Large intestine (tissue), 3 donors: ENCODE results near the gene WNT9A. TPM values are rescaled to one million over a fixed set of nuclear protein-coding genes. Genes with fewer than 3 reads are reported as not detected.
"Not testable (repeated sequence)": the region's sequence is repeated elsewhere in the genome, so short reads cannot be mapped to it uniquely, and the experiment has no call there.

ENCODE experiments used
- DNase-seq, 2 donors: peaks; one replicate each; pipeline versions ENCODE4 v3.0.0 to v3.0.0-alpha.2; 2013
- H3K27ac ChIP-seq: one replicate; pipeline ENCODE4 v1.5.1; 2013; ENCODE audit warnings: low read length
- H3K27me3 ChIP-seq: 2 replicates; pipeline ENCODE4 v1.6.1; 2013; ENCODE audit warnings: low read length; ENCODE audit not compliant: control insufficient read depth, insufficient read depth
- H3K36me3 ChIP-seq: 2 replicates; pipeline ENCODE4 v1.6.1; 2013; ENCODE audit warnings: low read length; ENCODE audit not compliant: control insufficient read depth, insufficient read depth
- H3K4me1 ChIP-seq: one replicate; pipeline ENCODE4 v1.6.1; 2013; ENCODE audit warnings: low read length; ENCODE audit not compliant: control insufficient read depth, insufficient read depth
- H3K4me3 ChIP-seq: one replicate; pipeline ENCODE4 v1.5.1; 2013; ENCODE audit warnings: low read length
- H3K9me3 ChIP-seq: one replicate; pipeline ENCODE4 v1.6.1; 2013; ENCODE audit warnings: mild to moderate bottlenecking, low read depth, low read length, moderate library complexity; ENCODE audit not compliant: control insufficient read depth
- WGBS: methylation state at CpG from one replicate; pipeline ENCODE4 v1.1.5; 2013; ENCODE audit warnings: low lambda C conversion rate; ENCODE audit not compliant: insufficient coverage; 5-methylcytosine and 5-hydroxymethylcytosine counted together
- polyA plus RNA-seq: library from polyadenylated mRNA; unstranded; fragments of 120-200 nt; gene quantifications from one replicate; pipeline ENCODE4 v1.2.1, GENCODE V29; 2013

The WNT9A gene
- polyA plus RNA-seq, 1 donor = 5.1 TPM

- not testable (repeated sequence) for H3K27me3 ChIP-seq, H3K4me3 ChIP-seq, H3K4me1 ChIP-seq, H3K36me3 ChIP-seq, H3K27ac ChIP-seq, H3K9me3 ChIP-seq, DNase-seq
- no CpG with 5 or more reads among the region's 17 CpGs for WGBS
Measured at GRCh38 chr1:227971216-227971615, 23.5 kb upstream of the WNT9A start.

DNA sequence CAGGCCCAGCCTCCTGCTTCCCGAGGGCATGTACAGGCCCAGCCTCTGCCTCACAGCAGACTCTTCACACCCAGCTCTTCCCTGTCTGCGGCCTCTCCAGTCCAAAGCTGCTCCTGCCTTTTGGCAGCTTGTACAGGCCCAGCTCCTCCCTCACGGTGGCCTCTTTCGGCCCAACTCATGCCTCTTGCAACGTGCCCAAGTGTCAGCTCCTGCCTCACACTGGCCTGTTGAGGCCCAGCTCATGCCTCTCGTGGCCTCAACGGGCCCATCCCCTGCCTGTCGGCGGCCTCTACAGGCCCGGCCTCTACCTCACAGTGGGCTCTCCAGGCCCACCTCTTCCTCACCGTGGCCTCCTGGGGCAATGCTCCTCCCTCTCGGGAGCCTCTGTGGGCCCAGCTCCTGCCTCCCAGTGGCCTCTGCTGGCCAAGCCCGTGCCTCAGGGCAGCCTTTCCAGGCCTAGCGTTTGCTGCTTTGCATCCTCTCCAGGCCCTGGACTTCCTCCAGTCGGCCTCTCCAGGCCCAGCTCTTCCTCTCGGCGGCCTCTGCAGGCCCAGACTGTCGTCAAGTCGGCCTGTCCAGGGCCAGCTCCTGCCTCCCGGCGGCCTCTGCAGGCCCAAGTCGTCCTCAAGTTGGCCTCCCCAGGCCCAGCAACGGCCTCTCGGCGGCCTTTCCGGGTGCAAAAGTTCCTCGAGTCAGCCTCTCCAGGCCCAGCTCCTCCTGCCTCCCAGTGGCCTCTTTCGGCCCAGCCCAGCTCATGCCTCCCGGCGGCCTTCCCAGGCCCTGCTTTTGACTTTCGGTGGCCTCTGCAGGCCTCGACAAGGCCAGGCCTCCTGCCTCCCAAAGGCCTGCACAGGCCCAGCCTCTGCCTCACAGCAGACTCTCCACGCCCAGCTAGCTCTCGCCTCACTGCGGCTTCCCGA, 22.6 kb upstream of the WNT9A start:
- H3K4me1 ChIP-seq, DNase-seq, H3K9me3 ChIP-seq, H3K27me3 ChIP-seq, H3K4me3 ChIP-seq, H3K27ac ChIP-seq, H3K36me3 ChIP-seq: not testable (repeated sequence)
- WGBS = no CpG with 5 or more reads among the region's 36 CpGs

DNA sequence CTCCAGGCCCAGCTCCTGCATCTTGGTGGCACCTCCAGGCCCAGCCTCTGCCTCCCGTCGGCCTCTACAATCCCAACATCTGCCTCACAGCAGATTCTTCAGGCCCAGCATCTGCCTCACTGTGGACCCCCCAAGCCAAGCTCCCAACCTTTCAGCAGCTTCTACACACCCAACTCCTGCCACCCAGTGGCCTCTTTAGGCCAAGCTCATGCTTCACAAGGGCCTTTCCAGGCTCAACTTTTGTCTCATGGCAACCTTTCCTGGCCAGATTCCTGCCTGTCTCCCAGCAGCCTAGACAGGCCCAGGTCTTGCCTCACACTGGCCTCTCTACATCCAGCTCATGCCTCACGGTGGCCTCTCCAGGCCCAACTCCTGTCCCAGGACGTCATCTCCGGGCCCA, 20.1 kb upstream of the WNT9A start:
- not testable (repeated sequence) for H3K4me3 ChIP-seq, H3K9me3 ChIP-seq
- no CpG with 5 or more reads among the region's 5 CpGs for WGBS

GRCh38 chr1:227966733-227967132, 19.0 kb upstream of the WNT9A start:
- not testable (repeated sequence) for H3K4me1 ChIP-seq, H3K27me3 ChIP-seq, H3K27ac ChIP-seq, DNase-seq, H3K9me3 ChIP-seq, H3K4me3 ChIP-seq, H3K36me3 ChIP-seq
- WGBS = no CpG with 5 or more reads among the region's 2 CpGs

More for the DNA sequence above, 20.1 kb upstream of the WNT9A start:
- H3K27me3 ChIP-seq, H3K4me1 ChIP-seq, H3K36me3 ChIP-seq, DNase-seq, H3K27ac ChIP-seq: not testable (repeated sequence)

DNA sequence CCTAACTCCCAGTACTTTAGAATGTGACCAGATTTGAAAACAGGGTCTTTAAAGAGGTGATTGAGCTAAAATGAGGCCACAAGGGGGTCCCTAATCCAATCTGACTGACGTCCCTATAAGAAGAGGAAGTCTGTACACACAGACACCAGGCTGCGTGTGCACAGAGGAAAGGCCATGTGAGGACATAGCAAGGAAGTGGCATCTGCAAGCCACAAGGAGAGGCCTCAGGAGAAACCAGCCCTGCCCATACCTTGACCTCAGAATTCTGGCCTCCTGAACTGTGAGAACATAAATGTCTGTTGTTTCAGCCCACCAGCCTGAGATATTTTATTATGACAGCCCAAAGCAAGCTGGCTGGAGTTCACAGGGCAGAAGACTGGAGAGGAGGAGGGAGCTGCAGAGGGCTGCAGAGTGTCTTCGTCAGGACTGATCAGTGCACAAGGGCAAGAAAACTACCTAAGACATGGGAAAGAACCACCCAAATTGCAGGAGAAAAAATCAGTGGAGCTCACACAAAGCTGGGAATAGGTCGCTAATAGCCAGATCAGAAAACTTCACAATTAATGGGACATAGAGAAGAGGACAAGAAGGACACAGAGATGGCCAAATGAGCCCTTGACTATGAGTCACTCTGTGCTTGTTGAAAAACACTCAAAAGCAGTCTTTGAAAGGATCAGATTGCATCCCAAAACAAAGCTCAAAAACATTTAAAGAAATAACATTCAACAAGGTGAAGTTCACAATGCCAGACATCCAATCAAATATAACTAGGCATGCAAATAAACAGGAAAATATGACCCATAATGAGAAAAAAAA, 14.1 kb upstream of the WNT9A start:
- Histone ChIP-seq H3K36me3 (no peaks in the 10 kb centered on the region), H3K9me3 (no peaks in the 10 kb centered on the region), H3K4me1 (no peaks in the 10 kb centered on the region), H3K27ac (no peak overlapping the region), H3K4me3 (no peak overlapping the region), H3K27me3 (no peaks in the 10 kb centered on the region)
- DNase-seq = no peak
- WGBS = no CpG with 5 or more reads among the region's 4 CpGs

- Histone ChIP-seq H3K27ac (no peak overlapping the region), H3K27me3 (no peaks in the 10 kb centered on the region), H3K36me3 (no peaks in the 10 kb centered on the region), H3K9me3 (no peaks in the 10 kb centered on the region), H3K4me1 (no peaks in the 10 kb centered on the region), H3K4me3 (no peak overlapping the region)
- no peak for DNase-seq
- no CpG with 5 or more reads among the region's 10 CpGs for WGBS
Measured at GRCh38 chr1:227959325-227959860, 11.7 kb upstream of the WNT9A start.

DNA sequence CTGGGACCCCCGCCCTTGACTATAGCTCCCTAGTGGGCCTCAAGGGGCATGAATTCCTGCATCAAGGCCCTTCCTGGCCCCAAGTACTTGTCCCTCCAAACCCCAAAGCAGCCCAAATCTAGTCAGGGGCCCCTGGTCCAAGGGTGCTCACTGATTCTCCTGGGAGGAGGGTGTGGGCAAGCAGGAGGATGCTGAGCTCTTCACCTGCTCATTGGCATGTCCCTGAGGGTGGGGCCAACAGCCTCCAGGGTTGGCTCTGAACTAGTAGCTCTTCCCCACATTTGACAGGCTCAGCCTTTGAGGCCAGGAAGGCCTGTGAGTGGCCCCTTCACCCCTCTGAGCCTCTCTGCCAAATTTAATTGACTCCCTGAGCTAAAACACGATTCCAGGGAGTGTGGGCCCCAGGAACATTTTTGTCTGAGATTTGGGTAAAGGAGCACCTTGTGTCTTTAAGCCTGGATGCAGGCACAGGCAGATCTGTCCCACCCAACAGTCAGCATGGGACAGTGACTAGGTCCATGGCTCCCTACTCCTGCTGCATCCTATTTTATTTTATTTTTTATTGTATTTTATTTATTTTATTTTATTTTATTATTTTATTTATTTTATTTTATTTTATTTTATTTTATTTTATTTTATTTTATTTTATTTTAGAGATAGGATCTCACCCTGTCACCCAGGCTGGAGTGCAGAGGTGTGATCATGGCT, 11.0 kb upstream of the WNT9A start:
- H3K27me3 ChIP-seq = no peaks in the 10 kb centered on the region
- WGBS = no CpG with 5 or more reads among the region's 2 CpGs
- no peak overlapping the region for H3K4me3 ChIP-seq

DNA sequence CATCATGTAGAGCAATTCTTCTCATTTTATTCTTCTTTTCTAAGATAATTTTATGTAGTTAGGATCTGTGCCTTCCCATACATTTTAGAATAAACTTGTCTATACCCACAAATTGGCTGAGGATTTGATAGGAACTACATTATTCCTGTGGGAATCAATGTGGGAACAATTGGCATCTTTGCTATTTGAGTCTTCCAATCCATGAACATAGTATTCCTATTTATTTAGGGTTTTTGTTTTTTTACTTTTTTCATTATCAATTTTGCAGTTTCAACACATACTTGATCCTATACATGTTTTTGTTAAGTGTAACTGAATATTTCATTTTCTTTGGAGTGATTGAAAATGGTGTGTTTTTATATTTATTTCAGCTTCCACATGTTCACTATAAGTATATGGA, 8.1 kb upstream of the WNT9A start:
- Histone ChIP-seq H3K9me3 (no peaks in the 10 kb centered on the region), H3K27me3 (no peaks in the 10 kb centered on the region), H3K4me1 (no peaks in the 10 kb centered on the region), H3K36me3 (no peaks in the 10 kb centered on the region), H3K4me3 (no peak overlapping the region), H3K27ac (no peak overlapping the region)
- no peak for DNase-seq

More for the DNA sequence above, 11.0 kb upstream of the WNT9A start:
- Histone ChIP-seq H3K27ac (no peak overlapping the region), H3K4me1 (no peaks in the 10 kb centered on the region), H3K9me3 (no peaks in the 10 kb centered on the region), H3K36me3 (no peaks in the 10 kb centered on the region)
- DNase-seq = no peak

GRCh38 chr1:227954163-227954850, 6.6 kb upstream of the WNT9A start:
- H3K4me3 ChIP-seq = no peak overlapping the region
- no peaks in the 10 kb centered on the region for H3K9me3 ChIP-seq
- H3K36me3 ChIP-seq = no peaks in the 10 kb centered on the region
- peaks cover 1% of the 10 kb centered on the region for H3K4me1 ChIP-seq
- WGBS = no CpG with 5 or more reads among the region's 4 CpGs
- no peak overlapping the region for H3K27ac ChIP-seq
- DNase-seq = no peak
- H3K27me3 ChIP-seq = peaks cover 3% of the 10 kb centered on the region

- peaks cover 15% of the 10 kb centered on the region for H3K27me3 ChIP-seq
- H3K4me3 ChIP-seq = no peak overlapping the region
- H3K27ac ChIP-seq = no peak overlapping the region
- no peaks in the 10 kb centered on the region for H3K9me3 ChIP-seq
- H3K36me3 ChIP-seq = no peaks in the 10 kb centered on the region
- no peak for DNase-seq
- 96% methylated on average over 3 of the region's 3 CpGs for WGBS
- peaks cover 8% of the 10 kb centered on the region for H3K4me1 ChIP-seq
Measured at GRCh38 chr1:227953022-227953412, 5.3 kb upstream of the WNT9A start.
